Caco-2 (cell line): ENCODE data around the gene SKAP2. TPM values are rescaled to one million over a fixed set of nuclear protein-coding genes. Genes with fewer than 3 reads are reported as not detected.

Source experiments
- BruUV-seq: library from RNA; stranded (reverse); fragments of 400-500 nt; replicated peaks from 2 replicates; lab custom pipeline; 2021; lab: Mats Ljungman, UMichigan
- CTCF ChIA-PET: fragments of 300-600 bp; sonication (Branson Sonifier 250); formaldehyde crosslinking; loops from one replicate; lab custom pipeline; 2022; ENCODE audit warnings: antibody characterized with exemption; lab: Charles Lee
- POLR2A ChIA-PET: fragments of 300-600 bp; sonication (Branson Sonifier 250); formaldehyde crosslinking; loops from one replicate; lab custom pipeline; 2022; ENCODE audit warnings: antibody characterized with exemption; lab: Charles Lee
- DNase-seq, 2 experiments: peaks; one replicate each; pipeline versions ENCODE4 v3.0.0 to v3.0.0-alpha.2; 2020 to 2022
- H3K27me3 ChIP-seq: replicated peaks from 2 replicates; pipeline ENCODE4 v1.6.0; 2011; ENCODE audit warnings: low read length; ENCODE audit not compliant: control insufficient read depth, insufficient read depth
- H3K36me3 ChIP-seq: 2 replicates; pipeline ENCODE4 v1.5.1; 2011; ENCODE audit warnings: low read length; ENCODE audit not compliant: control insufficient read depth, insufficient read depth
- H3K4me1 ChIP-seq: fragments of 250-450 bp; sonication (Bioruptor Pico); 2 replicates; pipeline ENCODE4 v1.5.1; 2020; ENCODE audit warnings: mild to moderate bottlenecking
- H3K4me3 ChIP-seq: 2 replicates; pipeline ENCODE4 v1.5.1; 2011; ENCODE audit warnings: low read depth, mild to moderate bottlenecking, control low read depth, low read length
- H3K9me3 ChIP-seq: fragments of 250-450 bp; sonication (Bioruptor Pico); 2 replicates; pipeline ENCODE4 v1.5.1; 2020; ENCODE audit warnings: mild to moderate bottlenecking, moderate library complexity
- H3K27ac Mint-ChIP-seq: one replicate; pipeline ENCODE4 v1.8.0; 2022; ENCODE audit warnings: mixed read lengths; ENCODE audit not compliant: unreplicated experiment
- H3K27me3 Mint-ChIP-seq: one replicate; pipeline ENCODE4 v1.8.0; 2022; ENCODE audit warnings: mixed read lengths; ENCODE audit not compliant: insufficient read depth, unreplicated experiment
- H3K36me3 Mint-ChIP-seq: one replicate; pipeline ENCODE4 v1.8.0; 2022; ENCODE audit warnings: mild to moderate bottlenecking, mixed read lengths; ENCODE audit not compliant: insufficient read depth, unreplicated experiment
- H3K4me1 Mint-ChIP-seq: one replicate; pipeline ENCODE4 v1.8.0; 2022; ENCODE audit warnings: low read depth, mixed read lengths; ENCODE audit not compliant: unreplicated experiment
- H3K4me3 Mint-ChIP-seq: one replicate; pipeline ENCODE4 v1.8.0; 2022; ENCODE audit warnings: mild to moderate bottlenecking, moderate library complexity, mixed read lengths; ENCODE audit not compliant: unreplicated experiment
- H3K9me3 Mint-ChIP-seq: one replicate; pipeline ENCODE4 v1.8.0; 2022; ENCODE audit warnings: mixed read lengths; ENCODE audit not compliant: unreplicated experiment
- intact Hi-C: fragments of 100-400 bp; cut with micrococcal nuclease; formaldehyde crosslinking; loops from one replicate; pipeline ENCODE4 v1.10.0; 2022; ENCODE audit not compliant: unreplicated experiment
- total RNA-seq: library from RNA; stranded (reverse); gene quantifications from 2 replicates; pipeline ENCODE4 v1.2.3, GENCODE V29; 2022
- TF ChIP-seq, protein P1 (sequence below), 2 experiments: fragments of 200-600 bp in 1 of 2; IDR thresholded peaks; 1 replicate in 1 of 2; 2 replicates in 1 of 2; pipeline versions ENCODE4 v1.5.1 to v1.8.0; 2011 to 2022; ENCODE audit warnings: antibody characterized with exemption in 1 of 2, control low read depth in 1 of 2, inconsistent platforms in 1 of 2, low read depth in 1 of 2, low read length in 1 of 2, mild to moderate bottlenecking in 1 of 2, moderate library complexity in 1 of 2; ENCODE audit not compliant: insufficient read depth in 1 of 2, severe bottlenecking in 1 of 2, unreplicated experiment in 1 of 2

The SKAP2 gene
- total RNA-seq, 1 experiment from 2014 or later: 36.2 TPM

DNA sequence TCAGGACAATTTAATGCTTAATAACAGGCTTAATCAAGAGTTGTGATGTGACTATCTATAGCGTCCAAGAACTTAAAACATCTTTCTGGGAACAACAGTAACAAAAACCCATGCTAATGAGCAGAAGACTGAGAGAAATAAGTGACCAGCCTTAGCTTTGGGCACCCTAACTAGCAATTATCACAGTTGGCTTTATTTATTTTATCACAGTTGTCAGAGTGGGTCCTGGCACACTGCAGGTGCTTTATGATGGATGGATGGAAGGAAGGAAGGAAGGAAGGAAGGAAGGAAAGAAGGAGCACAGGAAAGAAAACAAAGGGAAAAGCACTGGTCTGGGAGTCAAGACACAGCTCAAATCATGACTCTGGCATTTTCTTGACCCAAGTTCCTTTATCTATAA is 181.1 kb downstream of the SKAP2 start:
- no peaks in the 10 kb centered on the region for H3K36me3 Mint-ChIP-seq
- ChIA-PET POLR2A (no interaction called here), CTCF (interaction anchor here (0.6 to 0.9 kb wide), 2 partner anchors 467 to 468 kb away, joined by 3 read pairs; no protein-coding TSS in a partner anchor)
- H3K9me3 Mint-ChIP-seq: no peaks in the 10 kb centered on the region
- H3K4me1 Mint-ChIP-seq: peaks cover 20% of the 10 kb centered on the region
- TF ChIP-seq, protein P1, sequence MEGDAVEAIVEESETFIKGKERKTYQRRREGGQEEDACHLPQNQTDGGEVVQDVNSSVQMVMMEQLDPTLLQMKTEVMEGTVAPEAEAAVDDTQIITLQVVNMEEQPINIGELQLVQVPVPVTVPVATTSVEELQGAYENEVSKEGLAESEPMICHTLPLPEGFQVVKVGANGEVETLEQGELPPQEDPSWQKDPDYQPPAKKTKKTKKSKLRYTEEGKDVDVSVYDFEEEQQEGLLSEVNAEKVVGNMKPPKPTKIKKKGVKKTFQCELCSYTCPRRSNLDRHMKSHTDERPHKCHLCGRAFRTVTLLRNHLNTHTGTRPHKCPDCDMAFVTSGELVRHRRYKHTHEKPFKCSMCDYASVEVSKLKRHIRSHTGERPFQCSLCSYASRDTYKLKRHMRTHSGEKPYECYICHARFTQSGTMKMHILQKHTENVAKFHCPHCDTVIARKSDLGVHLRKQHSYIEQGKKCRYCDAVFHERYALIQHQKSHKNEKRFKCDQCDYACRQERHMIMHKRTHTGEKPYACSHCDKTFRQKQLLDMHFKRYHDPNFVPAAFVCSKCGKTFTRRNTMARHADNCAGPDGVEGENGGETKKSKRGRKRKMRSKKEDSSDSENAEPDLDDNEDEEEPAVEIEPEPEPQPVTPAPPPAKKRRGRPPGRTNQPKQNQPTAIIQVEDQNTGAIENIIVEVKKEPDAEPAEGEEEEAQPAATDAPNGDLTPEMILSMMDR (IDR thresholded peaks at IDR 0.05; ENCODE audit: insufficient read depth in 1 of 2, low read depth in 1 of 2, low read length in 1 of 2, severe bottlenecking in 1 of 2, unreplicated experiment in 1 of 2): no peak
- no peaks in the 10 kb centered on the region for H3K27me3 Mint-ChIP-seq
- no peak overlapping the region for H3K27ac Mint-ChIP-seq
- BruUV-seq: no TSS peak
- H3K4me3 ChIP-seq: no peak overlapping the region
- H3K36me3 ChIP-seq: no peaks in the 10 kb centered on the region
- H3K9me3 ChIP-seq: no peaks in the 10 kb centered on the region
- no peak overlapping the region for H3K4me3 Mint-ChIP-seq
- intact Hi-C loops: no loop called here
- no peaks in the 10 kb centered on the region for H3K27me3 ChIP-seq
- DNase-seq: no peak
- H3K4me1 ChIP-seq: peaks cover 37% of the 10 kb centered on the region

DNA sequence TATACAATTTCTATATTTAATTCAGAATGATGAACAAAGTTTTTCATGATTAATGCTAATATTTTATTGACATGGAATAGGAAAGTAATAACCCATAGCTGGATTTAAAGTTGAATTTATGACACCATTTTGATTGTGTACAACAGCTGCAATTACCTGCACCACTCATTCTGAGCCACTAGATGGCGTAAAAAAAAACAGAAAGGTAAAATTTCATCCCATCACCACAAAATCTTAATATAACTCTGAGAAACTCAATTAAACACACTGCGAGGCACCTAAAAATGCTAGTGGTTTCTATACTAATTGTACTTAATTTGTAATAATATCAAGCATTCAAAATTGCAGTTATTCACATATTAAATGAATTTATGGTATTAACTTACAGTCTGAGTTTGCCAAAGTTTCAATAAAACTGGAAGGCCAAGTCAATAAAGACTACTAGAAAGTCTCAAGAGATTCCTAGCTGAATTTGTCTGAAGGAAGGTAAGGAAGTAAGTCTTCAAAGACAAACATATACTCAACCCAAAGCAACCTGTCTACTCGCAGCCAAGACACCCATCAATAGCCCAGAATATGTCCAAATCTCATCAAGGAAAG is 182.5 kb downstream of the SKAP2 start:
- TF ChIP-seq, protein P1 (IDR thresholded peaks at IDR 0.05; ENCODE audit: insufficient read depth in 1 of 2, low read depth in 1 of 2, low read length in 1 of 2, severe bottlenecking in 1 of 2, unreplicated experiment in 1 of 2): peak; percentile 80 to 83
- H3K36me3 Mint-ChIP-seq: no peaks in the 10 kb centered on the region
- no peaks in the 10 kb centered on the region for H3K9me3 ChIP-seq
- no peak overlapping the region for H3K4me3 ChIP-seq
- no TSS peak for BruUV-seq
- H3K27ac Mint-ChIP-seq: no peak overlapping the region
- H3K27me3 Mint-ChIP-seq: no peaks in the 10 kb centered on the region
- no peaks in the 10 kb centered on the region for H3K36me3 ChIP-seq
- peaks cover 8% of the 10 kb centered on the region for H3K4me1 Mint-ChIP-seq
- no peaks in the 10 kb centered on the region for H3K9me3 Mint-ChIP-seq
- ChIA-PET CTCF (interaction anchor here (0.6 to 1.0 kb wide), 8 partner anchors 14 to 479 kb away, joined by 3 to 7 read pairs (median 4); partner anchors contain the start of gene HOXA7), POLR2A (no interaction called here)
- peak in 1 of 2 experiments; percentile 40 for DNase-seq
- H3K4me1 ChIP-seq: peaks cover 24% of the 10 kb centered on the region
- intact Hi-C loops: loop anchor here (2.0 kb wide), 1 partner anchor 479 kb away; no protein-coding TSS in a partner anchor
- H3K4me3 Mint-ChIP-seq: no peak overlapping the region
- no peaks in the 10 kb centered on the region for H3K27me3 ChIP-seq

DNA sequence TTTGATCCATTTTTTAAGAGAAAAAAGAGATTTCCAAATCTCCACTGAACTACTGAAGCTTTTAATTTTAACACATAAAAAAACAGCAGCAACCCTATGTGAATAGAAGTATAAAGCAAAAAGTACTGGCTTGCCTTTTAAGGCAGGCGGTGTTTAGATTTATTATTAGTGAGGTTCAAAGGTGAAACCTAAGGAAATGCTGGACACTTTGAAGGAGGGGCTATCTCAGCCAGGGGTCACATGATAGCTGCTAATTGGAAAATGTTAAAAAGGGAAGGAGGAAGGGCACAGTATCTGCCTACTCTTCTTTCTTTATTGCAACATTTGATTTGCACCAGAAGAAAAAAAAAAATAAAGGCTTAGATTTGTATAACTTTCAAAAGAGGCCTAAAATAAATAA is 183.8 kb downstream of the SKAP2 start:
- TF ChIP-seq, protein P1 (IDR thresholded peaks at IDR 0.05; ENCODE audit: insufficient read depth in 1 of 2, low read depth in 1 of 2, low read length in 1 of 2, severe bottlenecking in 1 of 2, unreplicated experiment in 1 of 2): no peak
- Histone ChIP-seq H3K4me3 (no peak overlapping the region), H3K36me3 (no peaks in the 10 kb centered on the region), H3K27me3 (no peaks in the 10 kb centered on the region), H3K4me1 (peaks cover 15% of the 10 kb centered on the region; the same call in 1 of the 2 replicates), H3K9me3 (no peaks in the 10 kb centered on the region)
- no peaks in the 10 kb centered on the region for H3K27me3 Mint-ChIP-seq
- intact Hi-C loops: loop anchor here (2.0 kb wide), 1 partner anchor 480 kb away; no protein-coding TSS in a partner anchor
- POLR2A ChIA-PET: no interaction called here
- H3K4me3 Mint-ChIP-seq: no peak overlapping the region
- no peak for DNase-seq
- no peaks in the 10 kb centered on the region for H3K36me3 Mint-ChIP-seq
- no peaks in the 10 kb centered on the region for H3K4me1 Mint-ChIP-seq
- no TSS peak for BruUV-seq
- H3K9me3 Mint-ChIP-seq: no peaks in the 10 kb centered on the region
- H3K27ac Mint-ChIP-seq: no peak overlapping the region
- CTCF ChIA-PET: interaction anchor here (0.5 to 1.4 kb wide), 5 partner anchors 13 to 470 kb away, joined by 3 to 5 read pairs (median 5); no protein-coding TSS in a partner anchor
